ENCODE measurements around the gene FBXW8. TPM values are rescaled to one million over a fixed set of nuclear protein-coding genes. Genes with fewer than 3 reads are reported as not detected.
"Not testable (repeated sequence)": the region's sequence is repeated elsewhere in the genome, so short reads cannot be mapped to it uniquely, and the experiment has no call there.

The FBXW8 gene
- total RNA-seq, 1 donor from 2014 or later, result 14.4 TPM

GRCh38 chr12:117052386-117053049 is 141.8 kb downstream of the FBXW8 start:
- H3K4me3 ChIP-seq (ENCODE audit: low read depth, low read length), result no peak overlapping the region
- DNase-seq (ENCODE audit: low read depth), result no peak
- TF ChIP-seq CTCF (conservative IDR thresholded peaks at IDR 0.05; ENCODE audit: low read depth, low read length), result no peak

- H3K4me3 ChIP-seq (ENCODE audit: low read depth, low read length), result no peak overlapping the region
- TF ChIP-seq CTCF (conservative IDR thresholded peaks at IDR 0.05; ENCODE audit: low read depth, low read length), result no peak
- no peak for DNase-seq (ENCODE audit: low read depth)
Measured at GRCh38 chr12:117053050-117053400, 142.3 kb downstream of the FBXW8 start.

- no peak for TF ChIP-seq CTCF (conservative IDR thresholded peaks at IDR 0.05; ENCODE audit: low read depth, low read length)
- no peak for DNase-seq (ENCODE audit: low read depth)
- no peak overlapping the region for H3K4me3 ChIP-seq (ENCODE audit: low read depth, low read length)
Measured at GRCh38 chr12:117053597-117054201, 142.9 kb downstream of the FBXW8 start.

GRCh38 chr12:117054279-117054678 is 143.5 kb downstream of the FBXW8 start:
- TF ChIP-seq CTCF (conservative IDR thresholded peaks at IDR 0.05; ENCODE audit: low read depth, low read length), result no peak
- DNase-seq (ENCODE audit: low read depth), result no peak

GRCh38 chr12:117057626-117058025 is 146.9 kb downstream of the FBXW8 start:
- not testable (repeated sequence) for DNase-seq (ENCODE audit: low read depth); H3K4me3 ChIP-seq (ENCODE audit: low read depth, low read length)

More at GRCh38 chr12:117054279-117054678, 143.5 kb downstream of the FBXW8 start:
- H3K4me3 ChIP-seq (ENCODE audit: low read depth, low read length), result no peak overlapping the region

- DNase-seq (ENCODE audit: low read depth), result no peak
- H3K4me3 ChIP-seq (ENCODE audit: low read depth, low read length), result no peak overlapping the region
- TF ChIP-seq CTCF (conservative IDR thresholded peaks at IDR 0.05; ENCODE audit: low read depth, low read length), result no peak
Measured at GRCh38 chr12:117058442-117059072, 147.8 kb downstream of the FBXW8 start.

GRCh38 chr12:117059156-117059555 is 148.4 kb downstream of the FBXW8 start:
- H3K4me3 ChIP-seq (ENCODE audit: low read depth, low read length), result no peak overlapping the region
- TF ChIP-seq CTCF (conservative IDR thresholded peaks at IDR 0.05; ENCODE audit: low read depth, low read length), result no peak
- DNase-seq (ENCODE audit: low read depth), result no peak
